HepG2 (cell line): ENCODE data around the gene TNFAIP8L3. TPM values are rescaled to one million over a fixed set of nuclear protein-coding genes. Genes with fewer than 3 reads are reported as not detected.

Experiments
- ATAC-seq: fragments of 200-7000 bp; cut with Tn5 transposase; 3 replicates; pipeline ENCODE4 v1.9.1; 2020; ENCODE audit warnings: mild to moderate bottlenecking, moderate library complexity
- BruUV-seq: library from RNA; stranded (reverse); fragments of 400-500 nt; replicated peaks from 2 replicates; lab custom pipeline; 2021; lab: Mats Ljungman, UMichigan
- CTCF ChIA-PET: fragments of 300-600 bp; formaldehyde crosslinking; extraction: SDS; loops from one replicate; lab custom pipeline; 2021; ENCODE audit warnings: low total read pairs, inconsistent platforms, low intra/inter-chr PET ratio; lab: Yijun Ruan, JAX
- POLR2A ChIA-PET: fragments of 350-600 bp; sonication (Branson Sonifier 250); formaldehyde crosslinking; loops from one replicate; lab custom pipeline; 2020; ENCODE audit warnings: antibody characterized with exemption, inconsistent platforms; lab: Yijun Ruan, JAX
- DNase-seq: peaks from one replicate; pipeline ENCODE4 v3.0.0-alpha.2; 2015; ENCODE audit warnings: low spot score
- FAIRE-seq: peaks from 3 replicates; lab custom pipeline; 2011; peaks lifted over from hg19 to GRCh38; lab: Jason Lieb, UNC
- H2AFZ ChIP-seq: one replicate; pipeline ENCODE4 v1.6.1; 2011; ENCODE audit warnings: low read length, inconsistent platforms
- H3K27ac ChIP-seq: fragments of 300-600 bp; 3 replicates; pipeline ENCODE4 v1.8.0; 2011; ENCODE audit warnings: mixed run types, mild to moderate bottlenecking, mixed read lengths, low read length, inconsistent platforms; ENCODE audit not compliant: insufficient read depth; ENCODE audit errors: extremely low read length
- H3K27me3 ChIP-seq, 2 experiments: fragments of 200-600 bp in 1 of 2; 2 replicates in 1 of 2; 3 replicates in 1 of 2; pipeline versions ENCODE4 v1.6.0 to v1.8.0; 2011; ENCODE audit warnings: low read length in 2 of 2, mild to moderate bottlenecking in 2 of 2, moderate library complexity in 2 of 2, inconsistent platforms in 1 of 2; ENCODE audit not compliant: insufficient read depth in 2 of 2, control insufficient read depth in 1 of 2
- H3K36me3 ChIP-seq, 2 experiments: fragments of 200-600 bp in 1 of 2; replicated peaks in 1 of 2; 2 replicates in 1 of 2; 3 replicates in 1 of 2; pipeline versions ENCODE4 v1.5.1 to v1.8.0; 2011; ENCODE audit warnings: low read length in 2 of 2, inconsistent platforms in 1 of 2; ENCODE audit not compliant: insufficient read depth in 2 of 2, control insufficient read depth in 1 of 2
- H3K4me1 ChIP-seq: 2 replicates; pipeline ENCODE4 v1.5.1; 2012; ENCODE audit warnings: low read length, inconsistent platforms; ENCODE audit not compliant: insufficient read depth
- H3K4me2 ChIP-seq: 2 replicates; pipeline ENCODE4 v1.6.0; 2011; ENCODE audit warnings: low read depth, low read length, inconsistent platforms
- H3K4me3 ChIP-seq, 3 experiments: fragments of 200-600 bp in 1 of 3; sonication (generic), shearing (Covaris generic) in 1 of 3; replicated peaks in 1 of 3; 2 replicates each; pipeline ENCODE4 v1.5.1; 2011 to 2016; ENCODE audit warnings: low read length in 3 of 3, inconsistent platforms in 2 of 3, low read depth in 2 of 3, mild to moderate bottlenecking in 2 of 3, control low read depth in 1 of 3, mixed read lengths in 1 of 3; ENCODE audit not compliant: insufficient read depth in 1 of 3
- H3K79me2 ChIP-seq: one replicate; pipeline ENCODE4 v1.6.1; 2011; ENCODE audit warnings: low read length, inconsistent platforms; ENCODE audit not compliant: insufficient read depth
- H3K9ac ChIP-seq: 2 replicates; pipeline ENCODE4 v1.6.0; 2011; ENCODE audit warnings: mild to moderate bottlenecking, low read depth, low read length, inconsistent platforms; ENCODE audit not compliant: insufficient read depth
- H3K9me3 ChIP-seq: 2 replicates; pipeline ENCODE4 v1.5.1; 2012; ENCODE audit warnings: mild to moderate bottlenecking, low read length
- H4K20me1 ChIP-seq: 2 replicates; pipeline ENCODE4 v1.6.0; 2011; ENCODE audit warnings: inconsistent platforms, mild to moderate bottlenecking, low read length, moderate library complexity; ENCODE audit not compliant: insufficient read depth
- CAMTA2 ChIP-seq: sonication (generic); formaldehyde crosslinking; IDR thresholded peaks from 2 replicates; pipeline ENCODE4 v1.4.0; 2020; ENCODE audit warnings: mild to moderate bottlenecking, missing genetic modification reagents, borderline replicate concordance
- ETV5 ChIP-seq: IDR thresholded peaks from 2 replicates; pipeline ENCODE4 v1.6.1; 2018; ENCODE audit warnings: missing biosample characterization, missing genetic modification reagents, inconsistent platforms, borderline replicate concordance
- JDP2 ChIP-seq: sonication (generic); formaldehyde crosslinking; IDR thresholded peaks from 2 replicates; pipeline ENCODE4 v1.8.1; 2022; ENCODE audit warnings: missing genetic modification reagents, borderline replicate concordance
- KLF11 ChIP-seq: IDR thresholded peaks from 2 replicates; pipeline ENCODE4 v1.6.1; 2016; ENCODE audit warnings: missing compliant biosample characterization
- MIXL1 ChIP-seq: IDR thresholded peaks from 2 replicates; pipeline ENCODE4 v1.6.1; 2016
- NR2F2 ChIP-seq: IDR thresholded peaks from 2 replicates; pipeline ENCODE4 v1.6.1; 2012; ENCODE audit warnings: low read depth, inconsistent platforms, borderline replicate concordance
- PCBP1 ChIP-seq: fragments of 200-400 bp; formaldehyde crosslinking; IDR thresholded peaks from 2 replicates; pipeline ENCODE4 v1.6.1; 2017; ENCODE audit warnings: mild to moderate bottlenecking, low read depth, low read length, borderline replicate concordance
- SKIL ChIP-seq: sonication (generic); formaldehyde crosslinking; IDR thresholded peaks from 2 replicates; pipeline ENCODE4 v1.8.0; 2022; ENCODE audit warnings: missing genetic modification reagents, mild to moderate bottlenecking, moderate library complexity, borderline replicate concordance
- STAG1 ChIP-seq: sonication (generic); formaldehyde crosslinking; IDR thresholded peaks from 2 replicates; pipeline ENCODE4 v1.4.0; 2020; ENCODE audit warnings: missing genetic modification reagents
- TARDBP ChIP-seq: sonication (generic); formaldehyde crosslinking; IDR thresholded peaks from 2 replicates; pipeline ENCODE4 v1.8.0; 2022; ENCODE audit warnings: mild to moderate bottlenecking, missing genetic modification reagents
- ZBTB21 ChIP-seq: sonication (generic); formaldehyde crosslinking; IDR thresholded peaks from 2 replicates; pipeline ENCODE4 v1.4.0; 2020; ENCODE audit warnings: missing genetic modification reagents
- ZNF121 ChIP-seq: sonication (generic); formaldehyde crosslinking; IDR thresholded peaks from 2 replicates; pipeline ENCODE4 v1.5.0; 2020; ENCODE audit warnings: mild to moderate bottlenecking, missing genetic modification reagents
- ZNF138 ChIP-seq: sonication (generic); formaldehyde crosslinking; IDR thresholded peaks from 2 replicates; pipeline ENCODE4 v1.5.0; 2020; ENCODE audit warnings: mild to moderate bottlenecking, low read depth, missing genetic modification reagents
- ZNF143 ChIP-seq: sonication (generic); formaldehyde crosslinking; IDR thresholded peaks from 2 replicates; pipeline ENCODE4 v1.4.0; 2020; ENCODE audit warnings: missing genetic modification reagents
- ZNF512B ChIP-seq: sonication (generic); formaldehyde crosslinking; IDR thresholded peaks from 2 replicates; pipeline ENCODE4 v1.5.1; 2020; ENCODE audit warnings: missing genetic modification reagents, mild to moderate bottlenecking, borderline replicate concordance
- ZNF543 ChIP-seq: sonication (generic); formaldehyde crosslinking; IDR thresholded peaks from 2 replicates; pipeline ENCODE4 v1.4.0; 2020; ENCODE audit warnings: mild to moderate bottlenecking, missing genetic modification reagents
- WGBS: methylation state at CpG from one replicate; pipeline ENCODE4 v1.1.6; 2017; ENCODE audit warnings: low lambda C conversion rate; 5-methylcytosine and 5-hydroxymethylcytosine counted together
- in situ Hi-C: cut with HindIII; loops from 2 replicates; pipeline ENCODE4 v1.10.0; 2017; ENCODE audit warnings: low pct_unique_long_range_greater_than_20kb; ENCODE audit not compliant: extremely low pct_ligation_motif_present
- intact Hi-C: fragments of 100-400 bp; cut with micrococcal nuclease; formaldehyde crosslinking; loops from one replicate; pipeline ENCODE4 v1.10.0; 2022; ENCODE audit not compliant: unreplicated experiment
- polyA plus RNA-seq, 8 experiments: library from polyadenylated mRNA; depleted of rRNA in 3 of 8; stranded (reverse) in 7 of 8; unstranded in 1 of 8; fragments of >200 nt; fragmentation: Illumina TruSeq in 4 of 8; extraction: Trizol in 4 of 8; gene quantifications; 2 replicates each; pipeline versions ENCODE4 v1.2.1 to v1.2.3, GENCODE V29; 2011 to 2016; ENCODE audit warnings: low read depth in 4 of 8, missing spikeins in 1 of 8, mixed read lengths in 1 of 8; ENCODE audit not compliant: insufficient read depth in 1 of 8
- total RNA-seq, 5 experiments: library from RNA; depleted of rRNA; stranded (reverse); fragments of >200 nt; fragmentation: Illumina TruSeq; extraction: Trizol; gene quantifications; 2 replicates each; pipeline ENCODE4 v1.2.3, GENCODE V29; 2016; ENCODE audit warnings: low read depth in 1 of 5

TNFAIP8L3 gene
- total and polyA plus RNA-seq, 2 of the 13 experiments (the other 11 are each of a cell fraction or from before 2014, with no cell fraction given), result 0.15 to 4.0 TPM

GRCh38 chr15:51071578-51071977 is 23.1 kb downstream of the TNFAIP8L3 start:
- Histone ChIP-seq H3K4me2 (no peak overlapping the region), H3K27ac (no peak overlapping the region), H3K9me3 (no peaks in the 10 kb centered on the region), H3K4me3 (no peak overlapping the region), H3K4me1 (no peaks in the 10 kb centered on the region), H3K79me2 (no peaks in the 10 kb centered on the region), H3K27me3 (no peaks in the 10 kb centered on the region), H2AFZ (no peak overlapping the region), H3K36me3 (peaks cover 0 to 2% of the 10 kb centered on the region in 2 experiments; a peak in 2 of 5 replicates), H4K20me1 (no peaks in the 10 kb centered on the region; the same call in 1 of the 2 replicates), H3K9ac (no peak overlapping the region)
- no peak for FAIRE-seq
- TF ChIP-seq NR2F2 (no peak), ZNF543 (CRISPR knock-in tag) (no peak), ZNF143 (CRISPR knock-in tag) (no peak), ZNF138 (no peak), ZNF512B (CRISPR knock-in tag) (no peak), ZNF121 (no peak), ZBTB21 (CRISPR knock-in tag) (no peak), KLF11 (CRISPR knock-in tag) (no peak), JDP2 (CRISPR knock-in tag) (no peak), STAG1 (CRISPR knock-in tag) (no peak), MIXL1 (no peak), PCBP1 (no peak), SKIL (no peak), TARDBP (CRISPR knock-in tag) (no peak), ETV5 (CRISPR knock-in tag) (no peak), CAMTA2 (no peak)
- BruUV-seq, result no TSS peak
- DNase-seq, result no peak
- ChIA-PET CTCF (no interaction called here), POLR2A (no interaction called here)
- in situ Hi-C loops, result no loop called here
- 54% methylated on average over 1 of the region's 1 CpG for WGBS
- intact Hi-C loops, result no loop called here
- ATAC-seq, result no peak
